WTC11 (cell line): ENCODE measurements around the gene RPL10A.
"Not testable (repeated sequence)": the region's sequence is repeated elsewhere in the genome, so short reads cannot be mapped to it uniquely, and the experiment has no call there.

Experiments used
- CBFB ChIP-seq: sonication (generic); formaldehyde crosslinking; IDR thresholded peaks from 2 replicates; pipeline ENCODE4 v1.8.1; 2022; ENCODE audit warnings: mild to moderate bottlenecking, low read depth, missing genetic modification reagents
- CTCF ChIP-seq: fragments of 200-600 bp; IDR thresholded peaks from 2 replicates; pipeline ENCODE4 v1.8.0; 2022; ENCODE audit warnings: antibody characterized with exemption
- FOXJ3 ChIP-seq: sonication (generic); formaldehyde crosslinking; IDR thresholded peaks from 2 replicates; pipeline ENCODE4 v1.9.0; 2021; ENCODE audit warnings: missing genetic modification reagents, mild to moderate bottlenecking, borderline replicate concordance
- HMGXB4 ChIP-seq: sonication (generic); formaldehyde crosslinking; IDR thresholded peaks from 2 replicates; pipeline ENCODE4 v1.8.1; 2023; ENCODE audit warnings: mild to moderate bottlenecking, moderate library complexity, missing genetic modification reagents
- IRF1 ChIP-seq: sonication (generic); formaldehyde crosslinking; IDR thresholded peaks from 2 replicates; pipeline ENCODE4 v1.8.0; 2023; ENCODE audit warnings: missing genetic modification reagents
- JUN ChIP-seq: sonication (generic); formaldehyde crosslinking; IDR thresholded peaks from 2 replicates; pipeline ENCODE4 v1.8.0; 2023; ENCODE audit warnings: mild to moderate bottlenecking, missing genetic modification reagents
- MXD4 ChIP-seq: fragments of 250-450 bp; sonication (Bioruptor Pico); IDR thresholded peaks from 2 replicates; pipeline ENCODE4 v1.8.0; 2021; ENCODE audit warnings: mild to moderate bottlenecking, moderate library complexity, borderline replicate concordance
- NR2C2 ChIP-seq: sonication (generic); formaldehyde crosslinking; IDR thresholded peaks from 2 replicates; pipeline ENCODE4 v1.8.0; 2022; ENCODE audit warnings: mild to moderate bottlenecking, missing genetic modification reagents
- TEAD4 ChIP-seq: sonication (generic); formaldehyde crosslinking; IDR thresholded peaks from 2 replicates; pipeline ENCODE4 v1.8.0; 2022; ENCODE audit warnings: mild to moderate bottlenecking, missing genetic modification reagents
- TP53 ChIP-seq: sonication (generic); formaldehyde crosslinking; IDR thresholded peaks from 2 replicates; pipeline ENCODE4 v1.8.1; 2023; ENCODE audit warnings: mild to moderate bottlenecking, missing genetic modification reagents
- ZBTB21 ChIP-seq: sonication (generic); formaldehyde crosslinking; IDR thresholded peaks from 2 replicates; pipeline ENCODE4 v1.8.1; 2023; ENCODE audit warnings: mild to moderate bottlenecking, missing genetic modification reagents, borderline replicate concordance
- ZBTB43 ChIP-seq: sonication (generic); formaldehyde crosslinking; IDR thresholded peaks from 2 replicates; pipeline ENCODE4 v1.8.1; 2023; ENCODE audit warnings: mild to moderate bottlenecking, missing genetic modification reagents
- ZNF281 ChIP-seq: sonication (generic); formaldehyde crosslinking; IDR thresholded peaks from 2 replicates; pipeline ENCODE4 v1.8.0; 2023; ENCODE audit warnings: mild to moderate bottlenecking, missing genetic modification reagents

- not testable (repeated sequence) for TF ChIP-seq IRF1 (CRISPR knock-in tag); JUN (CRISPR knock-in tag); CTCF; ZBTB43; HMGXB4 (CRISPR knock-in tag); MXD4 (CRISPR knock-in tag); TP53; ZNF281 (CRISPR knock-in tag); ZBTB21; NR2C2 (CRISPR knock-in tag); TEAD4 (CRISPR knock-in tag); CBFB (CRISPR knock-in tag); FOXJ3 (CRISPR knock-in tag)
Measured at GRCh38 chr6:35517978-35518377, 49.8 kb downstream of the RPL10A start.
